OCI-LY7 (cell line): Measurements from ENCODE around the gene NAA40. TPM values are rescaled to one million over a fixed set of nuclear protein-coding genes. Genes with fewer than 3 reads are reported as not detected.

ENCODE experiments used
- BruUV-seq: library from RNA; stranded (reverse); fragments of 400-500 nt; replicated peaks from 2 replicates; lab custom pipeline; 2021; lab: Mats Ljungman, UMichigan
- CTCF ChIA-PET: fragments of 300-600 bp; sonication (Branson Sonifier 250); formaldehyde crosslinking; loops from one replicate; lab custom pipeline; 2022; ENCODE audit warnings: antibody characterized with exemption; ENCODE audit not compliant: unreplicated experiment; lab: Charles Lee
- POLR2A ChIA-PET: fragments of 300-600 bp; sonication (Branson Sonifier 250); formaldehyde crosslinking; loops from one replicate; lab custom pipeline; 2022; ENCODE audit warnings: antibody characterized with exemption; lab: Charles Lee
- DNase-seq: peaks from one replicate; pipeline ENCODE4 v3.0.0-alpha.2; 2015; ENCODE audit warnings: low spot score
- H2AFZ ChIP-seq: fragments of 200-600 bp; sonication (generic), shearing (Covaris generic); 2 replicates; pipeline ENCODE4 v1.6.1; 2014; ENCODE audit warnings: mild to moderate bottlenecking, antibody characterized with exemption, low read length, moderate library complexity
- H3K27ac ChIP-seq: fragments of 200-600 bp; sonication (generic); 2 replicates; pipeline ENCODE4 v1.5.1; 2014; ENCODE audit warnings: mixed run types, low read depth, mild to moderate bottlenecking, moderate library complexity, low read length, inconsistent platforms; ENCODE audit not compliant: poor library complexity, severe bottlenecking
- H3K36me3 ChIP-seq: fragments of 200-600 bp; sonication (generic); 2 replicates; pipeline ENCODE4 v1.6.1; 2014; ENCODE audit warnings: mild to moderate bottlenecking, antibody characterized with exemption, low read length, moderate library complexity, mixed read lengths; ENCODE audit not compliant: insufficient read depth
- H3K4me1 ChIP-seq: fragments of 200-600 bp; sonication (generic); 2 replicates; pipeline ENCODE4 v1.5.1; 2014; ENCODE audit warnings: mild to moderate bottlenecking, low read length; ENCODE audit not compliant: insufficient read depth, poor library complexity, severe bottlenecking
- H3K4me2 ChIP-seq: fragments of 200-600 bp; sonication (generic); 2 replicates; pipeline ENCODE4 v1.6.1; 2014; ENCODE audit warnings: mild to moderate bottlenecking, low read length
- H3K4me3 ChIP-seq: fragments of 200-600 bp; sonication (generic); 2 replicates; pipeline ENCODE4 v1.5.1; 2014; ENCODE audit warnings: mild to moderate bottlenecking, low read depth, low read length; ENCODE audit not compliant: poor library complexity, severe bottlenecking
- H3K79me2 ChIP-seq: fragments of 200-600 bp; sonication (generic); 2 replicates; pipeline ENCODE4 v1.6.1; 2016; ENCODE audit warnings: low read depth, mild to moderate bottlenecking, low read length, moderate library complexity, mixed read lengths; ENCODE audit not compliant: insufficient read depth
- H3K9me2 ChIP-seq: fragments of 200-600 bp; sonication (generic); 2 replicates; pipeline ENCODE4 v1.6.1; 2016; ENCODE audit warnings: mild to moderate bottlenecking, low read length, mixed read lengths; ENCODE audit not compliant: insufficient read depth
- H3K9me3 ChIP-seq: fragments of 200-600 bp; sonication (generic); 2 replicates; pipeline ENCODE4 v1.6.1; 2014; ENCODE audit warnings: mild to moderate bottlenecking, mixed run types, low read length, mixed read lengths
- H4K20me1 ChIP-seq: fragments of 200-600 bp; sonication (generic); 2 replicates; pipeline ENCODE4 v1.6.1; 2014; ENCODE audit warnings: mild to moderate bottlenecking, antibody characterized with exemption, low read length, moderate library complexity, mixed read lengths; ENCODE audit not compliant: insufficient read depth
- CTCF ChIP-seq: fragments of 200-600 bp; sonication (generic); conservative IDR thresholded peaks from 2 replicates; pipeline ENCODE4 v1.5.1; 2014; ENCODE audit warnings: mild to moderate bottlenecking, antibody characterized with exemption, low read length, moderate library complexity, mixed read lengths
- EZH2phosphoT487 ChIP-seq: fragments of 200-600 bp; sonication (generic); IDR thresholded peaks from 2 replicates; pipeline ENCODE4 v1.6.1; 2018; ENCODE audit warnings: low read depth, borderline replicate concordance, mild to moderate bottlenecking, mixed run types, antibody characterized with exemption, low read length, moderate library complexity, mixed read lengths
- intact Hi-C: fragments of 100-400 bp; cut with micrococcal nuclease; formaldehyde crosslinking; loops from one replicate; pipeline ENCODE4 v1.10.0; 2022; ENCODE audit not compliant: unreplicated experiment
- total RNA-seq, 2 experiments: library from RNA; depleted of rRNA in 1 of 2; stranded (reverse); fragments of >200 nt in 1 of 2; shearing (Covaris generic) in 1 of 2; gene quantifications; 2 replicates each; pipeline ENCODE4 v1.2.3, GENCODE V29; 2014 to 2022

The NAA40 gene
- total RNA-seq, 2 experiments from 2014 or later: 24.5 to 45.5 TPM

GRCh38 chr11:63918507-63919191, 20.2 kb upstream of the NAA40 start:
- H3K4me1 ChIP-seq: peaks cover 32% of the 10 kb centered on the region
- TF ChIP-seq EZH2phosphoT487: no peak
- no peak for TF ChIP-seq CTCF
- DNase-seq: no peak
- BruUV-seq: no TSS peak
- no peaks in the 10 kb centered on the region for H3K36me3 ChIP-seq
- H3K4me2 ChIP-seq: peak overlapping the region; percentile 100; the same call in 1 of the 2 replicates
- H3K9me2 ChIP-seq: no peaks in the 10 kb centered on the region
- H2AFZ ChIP-seq: 0 out of 2 replicates have a peak overlapping the region, but pooled peaks have one; percentile 89
- H3K4me3 ChIP-seq: no peak overlapping the region
- H3K27ac ChIP-seq: no peak overlapping the region
- no peaks in the 10 kb centered on the region for H3K79me2 ChIP-seq
- ChIA-PET POLR2A (no interaction called here), CTCF (no interaction called here)
- intact Hi-C loops: no loop called here
- H3K9me3 ChIP-seq: no peaks in the 10 kb centered on the region
- H4K20me1 ChIP-seq: no peaks in the 10 kb centered on the region

GRCh38 chr11:63919267-63920125, 19.3 kb upstream of the NAA40 start:
- no peak for TF ChIP-seq EZH2phosphoT487
- no peak for TF ChIP-seq CTCF
- Histone ChIP-seq H3K4me2 (no peak overlapping the region), H4K20me1 (no peaks in the 10 kb centered on the region), H2AFZ (no peak overlapping the region), H3K4me1 (peaks cover 32% of the 10 kb centered on the region), H3K27ac (no peak overlapping the region), H3K4me3 (no peak overlapping the region), H3K36me3 (no peaks in the 10 kb centered on the region), H3K79me2 (no peaks in the 10 kb centered on the region), H3K9me3 (no peaks in the 10 kb centered on the region), H3K9me2 (no peaks in the 10 kb centered on the region)
- intact Hi-C loops: no loop called here
- ChIA-PET POLR2A (no interaction called here), CTCF (interaction anchor here (1.1 kb wide), 1 partner anchor 81 kb away, joined by 4 read pairs; the partner anchor contains the start of gene MARK2)
- no peak for DNase-seq
- BruUV-seq: no TSS peak
